Measurements from ENCODE around the gene PUDP. TPM values are rescaled to one million over a fixed set of nuclear protein-coding genes. Genes with fewer than 3 reads are reported as not detected.
A peak's percentile ranks its signal among the peaks of the same experiment; 100 is the strongest.

Gene PUDP
- total RNA-seq, 1 donor from 2014 or later, result 75.8 TPM

GRCh38 chrX:7143076-7143475 is 4.9 kb downstream of the PUDP start:
- DNase-seq (ENCODE audit: low read depth, low spot score), result no peak
- Mint-ChIP-seq H3K36me3 (ENCODE audit: low read depth) (peaks cover 8% of the 10 kb centered on the region), H3K9me3 (no peaks in the 10 kb centered on the region), H3K4me1 (peaks cover 23% of the 10 kb centered on the region), H3K27me3 (ENCODE audit: low read depth) (no peaks in the 10 kb centered on the region), H3K27ac (ENCODE audit: unreplicated experiment) (no peak overlapping the region), H3K4me3 (no peak overlapping the region)
- TF ChIP-seq CTCF (conservative IDR thresholded peaks at IDR 0.05), result no peak

- no peak for DNase-seq (ENCODE audit: low read depth, low spot score)
- H3K4me1 Mint-ChIP-seq, result peaks cover 15% of the 10 kb centered on the region
- H3K27ac Mint-ChIP-seq (ENCODE audit: unreplicated experiment), result no peak overlapping the region
- H3K36me3 Mint-ChIP-seq (ENCODE audit: low read depth), result peaks cover 8% of the 10 kb centered on the region
- TF ChIP-seq CTCF (conservative IDR thresholded peaks at IDR 0.05), result no peak
- H3K9me3 Mint-ChIP-seq, result no peaks in the 10 kb centered on the region
- no peaks in the 10 kb centered on the region for H3K27me3 Mint-ChIP-seq (ENCODE audit: low read depth)
- H3K4me3 Mint-ChIP-seq, result no peak overlapping the region
These were observed 8.5 kb downstream of the PUDP start for GRCh38 chrX:7139202-7140081.

GRCh38 chrX:7134981-7135380 is 13.0 kb downstream of the PUDP start:
- H3K27ac Mint-ChIP-seq (ENCODE audit: unreplicated experiment), result no peak overlapping the region
- peaks cover 8% of the 10 kb centered on the region for H3K36me3 Mint-ChIP-seq (ENCODE audit: low read depth)
- H3K4me3 Mint-ChIP-seq, result no peak overlapping the region
- no peak for DNase-seq (ENCODE audit: low read depth, low spot score)
- H3K4me1 Mint-ChIP-seq, result peaks cover 30% of the 10 kb centered on the region
- no peak for TF ChIP-seq CTCF (conservative IDR thresholded peaks at IDR 0.05)
- peaks cover 5% of the 10 kb centered on the region for H3K9me3 Mint-ChIP-seq
- H3K27me3 Mint-ChIP-seq (ENCODE audit: low read depth), result no peaks in the 10 kb centered on the region

GRCh38 chrX:7133050-7133440 is 14.9 kb downstream of the PUDP start:
- Mint-ChIP-seq H3K27ac (ENCODE audit: unreplicated experiment) (peak overlapping the region; percentile 78), H3K36me3 (ENCODE audit: low read depth) (peaks cover 11% of the 10 kb centered on the region), H3K4me3 (peak overlapping the region; percentile 4), H3K27me3 (ENCODE audit: low read depth) (no peaks in the 10 kb centered on the region), H3K4me1 (peaks cover 30% of the 10 kb centered on the region), H3K9me3 (peaks cover 5% of the 10 kb centered on the region)
- DNase-seq (ENCODE audit: low read depth, low spot score), result no peak
- no peak for TF ChIP-seq CTCF (conservative IDR thresholded peaks at IDR 0.05)

- peak overlapping the region; percentile 78 for H3K27ac Mint-ChIP-seq (ENCODE audit: unreplicated experiment)
- H3K9me3 Mint-ChIP-seq, result peaks cover 5% of the 10 kb centered on the region
- no peaks in the 10 kb centered on the region for H3K27me3 Mint-ChIP-seq (ENCODE audit: low read depth)
- peaks cover 11% of the 10 kb centered on the region for H3K36me3 Mint-ChIP-seq (ENCODE audit: low read depth)
- H3K4me1 Mint-ChIP-seq, result peaks cover 24% of the 10 kb centered on the region
- TF ChIP-seq CTCF (conservative IDR thresholded peaks at IDR 0.05), result peak; percentile 77
- peak; percentile 41 for DNase-seq (ENCODE audit: low read depth, low spot score)
- H3K4me3 Mint-ChIP-seq, result peak overlapping the region; percentile 42
These were observed 15.5 kb downstream of the PUDP start for GRCh38 chrX:7132335-7133049.
